Stimulated activated CD8-positive, alpha-beta memory T cell treated with anti-CD3 and anti-CD28 coated beads, Interleukin-15, amount 100 ng/mL, for 48 hours (primary cell): ENCODE results near the gene GALNT18.

ENCODE experiments used
- DNase-seq, 2 donors: peaks; one replicate each; pipeline ENCODE4 v3.0.0-alpha.2; 2020; ENCODE audit warnings: low read depth in 2 of 2

The GALNT18 gene

DNA sequence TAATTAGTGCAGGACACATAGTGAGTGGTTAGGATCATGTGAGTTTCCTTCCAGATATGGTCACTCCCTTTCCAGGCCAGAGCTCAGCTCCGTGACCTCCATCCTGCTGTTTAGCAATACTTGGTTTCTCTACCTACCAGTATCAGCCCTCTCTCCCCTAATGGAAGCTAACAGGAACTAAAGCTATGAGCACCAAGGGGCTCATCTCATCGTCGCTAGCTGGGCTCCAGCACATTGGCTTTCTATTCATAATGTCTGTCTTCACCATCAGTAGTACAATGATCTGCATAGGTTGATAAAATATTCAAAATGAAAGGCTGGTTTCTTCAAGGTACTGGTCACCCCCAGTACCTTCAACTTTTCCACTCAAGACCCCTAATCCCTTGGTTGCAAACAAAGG lies 2.4 kb upstream of the GALNT18 start:
- DNase-seq = no peak

DNA sequence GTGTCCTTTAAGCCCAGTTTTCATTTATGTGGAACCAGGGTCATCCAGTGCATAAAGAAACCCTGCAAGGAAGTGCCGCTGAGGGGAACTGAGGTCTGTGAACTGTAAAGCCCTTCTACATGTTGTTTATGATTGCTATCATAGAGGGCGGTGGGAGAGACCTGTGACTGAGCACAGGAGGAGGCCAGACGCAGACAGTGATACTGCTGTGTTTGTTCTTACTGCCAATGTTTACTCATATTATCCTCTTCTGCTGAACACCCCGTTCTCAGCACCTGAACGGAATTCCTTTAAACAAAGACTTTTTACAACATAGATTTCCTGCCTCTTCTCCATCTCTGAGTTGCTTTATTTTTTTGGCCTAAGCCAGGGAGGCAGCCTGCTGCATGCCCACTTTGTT lies 967 bp upstream of the GALNT18 start:
- DNase-seq = no peak

DNA sequence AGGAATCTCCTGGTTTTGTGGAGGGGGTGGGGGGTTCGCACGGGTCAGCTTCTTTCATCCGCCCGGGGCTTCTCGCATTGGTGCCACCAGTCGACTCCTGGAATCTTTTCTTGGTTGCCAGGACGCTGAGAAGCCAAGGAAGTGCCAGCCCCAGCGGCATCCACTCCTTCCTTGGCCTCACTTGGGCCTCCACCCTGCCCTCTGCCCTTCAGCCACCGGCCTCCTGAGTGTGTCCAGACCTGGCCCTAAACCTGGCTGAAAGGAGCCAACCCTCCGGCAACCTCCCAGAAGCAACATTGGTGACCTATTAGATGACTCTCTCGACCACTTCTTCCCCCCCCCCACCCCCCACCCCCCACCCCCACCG lies 518 bp upstream of the GALNT18 start:
- DNase-seq = no peak

DNA sequence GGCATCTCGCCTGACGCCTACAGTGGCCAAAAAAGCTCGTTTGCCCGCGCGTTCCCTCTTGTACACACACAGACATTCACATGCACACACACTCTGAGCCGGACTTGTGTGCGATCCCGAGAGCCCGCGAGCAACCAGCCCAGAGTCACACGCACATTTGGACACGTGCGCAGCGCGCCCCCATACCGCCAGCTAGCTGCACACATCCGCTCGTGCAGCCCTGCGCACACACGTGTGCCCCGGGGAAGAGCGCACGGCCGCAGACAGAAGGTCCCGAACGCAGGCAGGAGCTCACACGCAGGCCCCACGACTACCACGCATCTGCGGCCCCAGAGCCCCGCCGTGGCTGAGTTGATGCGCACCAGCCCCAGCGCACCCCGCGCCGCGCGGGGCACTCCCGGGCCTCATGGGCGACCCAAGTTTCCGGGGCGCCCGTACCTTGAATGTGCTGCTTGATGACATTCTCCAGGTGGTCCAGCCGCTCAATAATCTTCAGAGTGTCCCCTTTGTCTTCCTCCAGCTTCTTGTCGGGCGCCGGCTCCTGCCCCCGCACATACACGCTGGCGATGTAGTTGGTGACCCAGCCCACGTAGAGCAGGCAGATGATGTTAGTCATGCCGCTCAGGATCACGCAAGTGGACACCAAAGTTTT lies 758 bp downstream of the GALNT18 start:
- no peak for DNase-seq

DNA sequence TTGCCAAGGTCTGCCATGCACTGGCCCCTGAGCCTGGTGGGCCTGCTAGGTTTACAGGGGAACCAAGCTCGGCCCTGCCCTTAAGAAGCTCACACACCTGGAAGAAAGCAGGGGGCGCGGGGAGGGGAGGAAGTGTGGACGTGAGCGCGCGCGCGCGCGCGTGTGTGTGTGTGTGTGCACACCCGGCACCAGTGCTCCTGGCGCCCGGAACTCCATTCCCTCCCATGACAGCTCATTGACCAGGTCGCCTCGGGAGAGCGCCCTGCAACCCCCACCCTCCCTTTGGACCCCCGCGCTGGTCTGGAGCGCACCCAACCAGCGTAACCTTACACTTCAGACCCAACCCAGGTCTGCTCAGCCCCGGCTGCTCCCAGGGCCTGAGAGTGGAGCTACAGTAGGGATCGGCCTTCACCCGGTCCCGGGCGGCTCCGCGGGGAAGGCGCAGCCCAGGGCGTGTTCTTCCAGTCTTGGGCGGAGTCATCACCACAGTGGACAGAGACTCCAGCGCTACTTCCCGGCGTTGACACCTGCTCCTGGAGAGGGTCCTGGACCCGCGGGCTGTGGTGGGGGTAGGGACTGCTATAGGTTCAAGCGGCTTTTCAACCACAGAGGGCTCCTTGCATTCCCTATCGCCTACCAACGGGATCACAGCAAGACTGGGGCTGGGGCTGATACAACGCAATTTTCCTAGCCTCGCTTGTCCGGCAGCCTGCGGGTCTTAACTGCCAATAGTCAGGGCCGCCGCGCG lies 1.5 kb downstream of the GALNT18 start:
- no peak for DNase-seq

DNA sequence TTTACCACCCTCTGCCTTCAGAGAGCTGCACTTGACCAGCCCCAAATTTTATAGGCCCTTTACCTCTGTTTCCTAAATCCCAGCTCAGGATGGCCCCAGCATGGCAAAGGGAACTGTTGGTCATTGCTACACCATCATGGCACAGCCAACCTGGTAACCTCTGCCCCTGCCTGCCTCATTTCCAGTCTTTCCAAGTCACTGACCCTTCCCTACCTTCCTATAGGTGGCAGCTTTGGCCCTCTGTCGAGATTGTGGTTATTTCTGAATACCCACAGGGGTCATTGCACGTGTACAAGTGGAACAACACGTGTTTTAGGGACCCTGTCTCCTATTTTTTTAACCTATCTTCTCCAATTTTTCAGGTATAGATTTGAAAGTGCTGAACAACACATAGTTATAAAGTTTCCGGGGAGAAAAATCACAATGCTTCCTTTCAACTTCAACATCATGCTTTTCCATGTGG lies 2.8 kb downstream of the GALNT18 start:
- DNase-seq = no peak

DNA sequence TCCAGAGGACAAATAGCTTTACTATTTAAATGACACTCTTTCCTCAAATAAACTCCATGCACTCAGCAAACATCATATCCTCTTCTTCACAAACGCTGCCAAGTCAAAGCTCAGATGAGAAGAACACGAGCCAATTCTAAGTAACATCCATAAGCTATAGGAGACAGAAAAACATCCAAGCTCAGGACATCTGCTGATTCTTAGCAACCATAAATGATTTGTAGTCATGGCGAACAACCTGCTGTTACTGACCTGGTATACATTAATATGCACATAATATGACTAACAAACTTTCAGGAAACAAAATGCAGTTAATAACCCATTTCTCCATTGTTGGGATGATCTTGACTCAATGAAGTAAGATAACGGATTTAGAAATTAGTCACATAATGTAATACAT lies 6.7 kb downstream of the GALNT18 start:
- DNase-seq = no peak

DNA sequence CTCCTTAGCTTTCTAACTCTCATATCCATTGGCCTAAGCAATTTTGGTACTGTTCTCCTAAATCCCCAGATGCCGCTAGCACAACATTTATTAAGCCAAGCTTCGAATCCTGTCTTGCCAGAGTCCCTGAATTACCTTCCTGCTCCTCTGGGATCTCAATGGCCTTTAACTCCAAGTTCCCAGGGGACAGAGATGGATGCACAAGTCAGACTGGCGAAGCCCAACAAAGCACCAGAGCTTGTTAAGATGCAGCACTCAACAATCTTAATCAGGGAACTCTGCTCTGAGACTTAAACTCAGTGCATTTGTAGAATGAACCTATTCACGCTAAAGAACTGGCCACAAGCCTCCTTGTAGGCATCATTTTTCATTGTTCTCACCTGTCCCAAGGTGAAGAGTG lies 9.4 kb downstream of the GALNT18 start:
- no peak for DNase-seq

DNA sequence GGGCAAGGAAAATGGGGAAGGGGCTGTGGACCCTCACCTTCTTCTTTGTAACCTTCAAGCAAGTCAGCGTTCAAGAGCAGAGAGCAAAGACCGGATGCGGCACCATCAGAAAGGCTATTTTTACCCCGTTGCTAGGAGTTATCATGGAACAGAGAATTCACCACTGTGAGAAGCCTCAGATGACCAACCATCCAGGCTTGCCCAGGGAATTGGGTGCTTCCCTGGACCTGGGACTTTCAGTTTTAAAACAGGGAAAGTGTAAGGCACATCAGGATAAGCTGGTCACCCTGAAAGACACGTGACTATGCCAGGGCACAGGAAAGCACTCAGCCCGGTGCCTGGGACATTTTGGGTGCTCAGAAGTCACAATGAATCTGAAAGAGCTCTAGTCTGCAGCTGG lies 10.4 kb downstream of the GALNT18 start:
- DNase-seq = no peak

DNA sequence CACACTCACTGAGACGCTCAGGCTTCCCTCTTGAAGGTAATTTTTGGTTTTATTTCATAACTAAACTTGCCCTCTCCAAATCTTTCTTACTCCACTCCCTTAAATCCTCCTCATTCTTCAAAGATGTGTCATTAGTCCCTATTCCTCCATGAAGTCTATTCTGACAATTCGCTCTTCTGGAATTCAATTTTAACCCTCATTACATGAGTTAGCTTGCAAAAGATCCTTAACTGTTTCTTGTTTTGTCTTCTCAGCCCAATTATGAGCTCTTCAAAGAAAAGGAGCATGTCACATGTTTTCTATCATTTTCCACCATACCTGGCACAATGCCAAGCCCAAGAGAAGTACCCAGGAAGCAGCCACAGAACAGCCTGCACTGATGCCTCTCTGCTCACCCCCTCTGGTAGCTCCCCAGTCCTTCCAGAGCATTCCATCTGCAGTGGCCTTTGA lies 13.0 kb downstream of the GALNT18 start:
- DNase-seq = no peak

DNA sequence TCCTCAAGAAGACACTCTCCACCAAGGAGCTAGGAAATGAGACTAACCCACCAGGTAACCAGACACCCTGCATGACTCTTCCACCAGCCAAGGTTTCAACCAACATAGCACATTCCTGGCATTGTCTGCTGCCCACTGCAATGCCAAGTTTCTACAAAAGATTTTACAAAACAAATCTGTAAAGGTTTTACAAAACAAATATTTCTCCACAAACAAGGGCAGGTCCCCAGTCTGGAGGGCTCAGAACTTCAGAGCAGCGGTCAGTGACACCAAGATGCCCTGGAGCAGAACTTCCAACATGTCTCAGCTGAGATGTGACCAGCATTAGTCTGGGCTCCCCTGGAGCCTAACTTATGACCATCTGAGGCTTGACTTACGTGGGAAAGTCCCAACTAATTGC lies 14.0 kb downstream of the GALNT18 start:
- DNase-seq = no peak

DNA sequence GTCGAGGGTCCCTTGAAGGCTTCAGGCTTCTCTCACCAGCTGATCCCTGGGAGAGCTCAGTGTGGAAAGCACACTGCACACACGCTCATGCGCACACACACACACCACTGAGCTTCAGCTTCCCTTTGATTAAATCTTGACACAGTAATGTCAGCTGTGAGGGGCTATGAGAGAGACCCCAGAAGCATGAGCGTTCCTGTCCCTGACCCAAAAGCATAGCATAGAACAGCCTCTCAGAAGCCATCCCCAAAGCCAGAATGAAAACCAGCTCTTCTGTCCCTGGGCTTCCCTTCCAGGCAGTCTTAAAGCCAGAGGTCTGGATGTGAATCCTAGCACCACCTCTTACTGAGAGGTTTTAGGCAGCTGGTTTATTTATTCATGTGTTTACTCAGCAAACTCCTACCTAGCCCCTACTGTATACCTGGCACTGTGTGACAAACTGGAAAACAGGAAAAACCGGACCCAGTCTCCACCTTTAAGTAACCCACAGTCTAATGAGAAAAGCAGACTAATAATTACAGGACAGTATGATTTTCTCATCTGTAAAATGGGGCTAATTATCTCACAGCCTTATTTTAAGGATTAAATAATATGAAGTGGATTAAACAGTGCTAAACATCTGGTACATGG lies 15.9 kb downstream of the GALNT18 start:
- no peak for DNase-seq

DNA sequence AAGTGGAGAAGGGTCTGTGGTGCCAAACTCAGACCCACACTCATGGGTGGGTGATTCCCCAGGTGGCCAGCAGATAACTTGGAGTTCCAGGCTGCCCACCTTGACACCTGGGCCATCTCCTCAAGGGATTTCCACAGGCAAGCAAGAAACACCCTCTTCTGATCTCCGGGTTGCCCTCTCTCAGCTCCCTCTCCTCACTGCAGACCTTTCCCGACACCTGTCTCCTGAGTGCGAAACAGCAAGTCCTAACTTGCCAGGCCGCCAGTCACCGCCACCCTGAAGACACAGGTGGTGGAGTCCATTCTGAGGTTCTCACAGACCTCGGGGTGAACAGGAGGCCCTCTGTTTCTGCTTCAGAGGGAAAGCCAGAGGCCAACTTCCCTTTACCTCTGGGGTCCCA lies 16.6 kb downstream of the GALNT18 start:
- DNase-seq = no peak

DNA sequence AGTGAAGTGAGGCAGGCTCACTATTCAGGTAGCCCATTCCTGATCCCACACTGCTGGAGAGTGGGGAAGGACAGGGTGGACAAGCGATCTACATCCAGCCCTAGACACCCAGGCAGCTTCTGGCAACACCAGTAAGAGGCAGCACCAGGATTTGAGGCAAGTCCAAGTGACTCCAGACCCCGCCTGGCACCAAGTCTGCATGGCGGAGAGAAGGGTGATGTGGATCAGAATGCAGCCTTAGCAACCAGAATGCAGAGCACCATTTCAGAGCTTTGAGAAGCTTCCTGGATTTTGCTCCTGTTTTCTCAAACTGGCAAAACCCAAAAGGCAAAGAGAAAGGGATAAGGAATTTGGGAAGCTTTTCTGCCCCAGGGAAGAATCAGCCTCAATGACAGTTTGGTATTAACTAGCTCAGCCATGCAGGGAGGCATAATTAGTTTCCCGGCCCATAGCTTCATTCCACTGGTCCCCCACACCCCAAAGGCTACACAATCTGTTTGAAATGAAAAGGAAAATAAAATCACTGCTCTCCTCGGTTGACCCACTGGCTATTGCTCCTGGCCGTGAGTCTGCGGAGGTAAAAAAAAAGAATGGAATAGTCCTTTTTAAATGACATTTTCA lies 17.3 kb downstream of the GALNT18 start:
- no peak for DNase-seq

DNA sequence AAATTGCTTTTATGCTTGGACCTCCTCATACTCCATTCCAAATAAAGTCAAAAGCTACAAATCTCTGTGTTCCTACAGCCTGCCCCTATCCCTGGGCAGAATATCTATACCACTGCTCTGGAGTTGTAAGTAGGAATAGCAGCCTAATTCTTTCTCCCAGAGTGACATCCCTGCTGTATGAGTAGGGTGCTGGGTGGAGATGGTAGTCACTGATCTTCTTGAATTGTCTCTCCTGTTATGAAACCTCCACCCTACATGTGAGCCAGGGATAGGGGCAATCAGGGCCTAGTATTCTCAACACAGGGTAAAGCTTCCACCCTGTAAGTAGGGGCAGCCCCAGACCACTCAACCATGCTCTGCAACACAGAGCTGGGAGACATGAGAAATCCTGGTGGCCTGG lies 19.8 kb downstream of the GALNT18 start:
- DNase-seq = no peak

DNA sequence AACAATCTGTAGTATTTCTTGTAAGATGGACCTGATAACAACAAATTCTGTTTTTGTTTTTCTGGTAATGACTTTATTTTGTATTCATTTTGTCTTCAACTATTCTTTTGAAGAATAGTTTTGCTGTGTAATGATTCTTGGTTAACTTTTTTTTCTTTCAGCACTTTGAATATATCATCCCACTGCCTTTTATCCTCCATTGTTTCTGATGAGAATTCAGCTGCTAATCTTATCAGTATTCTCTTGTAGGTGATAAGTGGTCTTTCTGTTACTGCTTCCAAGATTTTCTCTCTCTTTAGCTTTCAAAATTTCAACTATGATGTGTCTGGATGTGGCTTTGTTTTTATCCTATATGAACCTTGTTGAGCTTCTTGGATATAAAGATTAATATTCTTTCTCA lies 21.5 kb downstream of the GALNT18 start:
- no peak for DNase-seq

DNA sequence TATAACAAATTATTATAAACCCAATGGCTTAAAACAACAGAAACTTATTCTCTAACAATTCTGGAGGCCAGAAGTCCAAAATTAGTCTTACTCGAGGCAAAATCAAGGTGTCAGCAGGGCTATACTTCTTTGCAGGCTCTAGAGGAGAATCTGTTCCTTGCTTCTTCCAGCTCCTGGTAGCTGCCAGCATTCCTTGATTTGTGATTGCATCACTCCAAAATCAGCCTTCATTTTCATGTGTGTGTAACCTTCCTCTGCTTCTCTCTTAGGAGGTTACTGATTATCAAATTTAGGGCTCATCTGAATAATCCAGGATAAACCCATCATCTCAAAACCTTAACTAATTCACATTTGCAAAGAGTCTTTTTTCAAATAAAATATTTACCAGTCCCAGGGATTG lies 23.6 kb downstream of the GALNT18 start:
- DNase-seq = no peak

DNA sequence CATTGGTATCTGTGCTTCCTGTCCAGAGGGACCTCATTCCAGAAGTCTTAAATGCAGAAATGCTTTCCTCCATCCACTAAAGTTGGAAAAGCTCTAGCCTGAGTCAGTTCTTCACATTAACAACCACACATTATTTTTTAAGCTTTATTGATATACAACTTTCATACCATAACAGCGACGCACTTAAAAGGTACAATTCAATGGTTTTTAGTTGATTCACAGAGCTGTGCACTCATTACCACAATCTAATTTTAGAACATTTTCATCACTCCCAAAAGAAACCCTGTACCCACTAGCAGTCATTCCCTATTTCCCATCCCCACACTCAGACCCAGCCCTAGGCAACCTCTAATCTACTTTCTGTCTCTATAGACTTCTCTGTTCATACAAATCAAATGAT lies 27.6 kb downstream of the GALNT18 start:
- no peak for DNase-seq

DNA sequence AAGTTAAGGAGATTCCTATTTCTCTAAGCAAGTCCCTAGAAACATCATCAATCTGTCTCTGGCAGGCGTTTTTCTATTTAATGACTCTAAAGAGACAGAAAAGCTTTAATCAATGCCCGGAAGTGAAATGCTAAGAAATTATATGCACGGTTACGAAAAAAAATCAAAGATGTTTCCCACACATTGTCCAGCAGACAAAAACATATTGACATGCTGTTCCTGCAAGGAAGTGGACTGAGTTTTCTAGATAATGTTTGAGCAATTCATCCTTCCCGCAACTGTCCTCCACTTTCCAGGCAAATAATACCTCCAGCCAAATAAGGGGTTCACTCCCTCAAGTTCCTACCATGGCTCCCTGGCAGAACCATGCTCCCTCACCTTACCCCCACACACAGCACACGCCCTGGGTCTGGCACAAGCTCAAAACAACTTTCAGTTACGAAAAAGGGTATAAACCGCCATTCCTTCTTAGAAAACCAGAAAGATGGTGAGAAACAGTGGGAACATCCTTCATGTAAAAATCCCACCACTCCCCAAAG lies 29.6 kb downstream of the GALNT18 start:
- no peak for DNase-seq

DNA sequence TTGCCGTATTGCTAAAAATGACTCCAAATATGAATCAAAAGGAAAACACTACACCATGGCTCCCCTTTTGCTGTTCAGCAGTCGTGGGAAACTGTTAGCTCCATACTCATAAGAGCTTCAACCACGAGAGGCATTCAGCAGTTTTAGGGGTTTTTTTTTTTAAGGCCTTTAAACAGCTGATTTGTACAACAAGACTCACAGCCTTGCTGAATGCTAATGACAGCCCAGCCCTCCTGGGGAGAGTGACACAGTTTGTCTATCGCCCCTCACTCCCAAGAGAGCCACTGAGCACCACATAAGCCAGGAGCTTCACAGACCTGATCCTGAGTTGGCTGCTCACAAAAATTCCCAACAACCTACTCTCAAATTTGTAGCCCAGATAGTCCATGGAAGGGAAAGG lies 32.4 kb downstream of the GALNT18 start:
- no peak for DNase-seq

DNA sequence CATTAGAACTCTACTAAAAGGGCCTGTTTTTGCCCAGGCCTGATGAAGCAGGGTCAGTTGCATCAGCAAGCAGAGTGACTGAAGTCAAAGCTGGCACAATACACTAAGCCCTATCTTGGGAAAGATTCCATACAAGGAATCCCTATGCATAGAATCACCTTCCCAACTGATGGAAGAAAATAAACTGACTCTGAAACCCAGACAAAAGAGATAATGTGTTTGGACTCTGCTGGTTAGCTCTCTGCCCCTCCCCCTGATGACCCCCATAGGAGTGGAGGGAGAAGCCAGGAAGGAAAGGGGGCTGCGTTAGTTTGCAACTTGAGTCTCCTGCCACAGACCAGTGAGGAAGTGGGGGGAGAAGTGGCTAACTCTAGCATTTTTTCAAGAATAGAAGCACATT lies 32.9 kb downstream of the GALNT18 start:
- DNase-seq = no peak

DNA sequence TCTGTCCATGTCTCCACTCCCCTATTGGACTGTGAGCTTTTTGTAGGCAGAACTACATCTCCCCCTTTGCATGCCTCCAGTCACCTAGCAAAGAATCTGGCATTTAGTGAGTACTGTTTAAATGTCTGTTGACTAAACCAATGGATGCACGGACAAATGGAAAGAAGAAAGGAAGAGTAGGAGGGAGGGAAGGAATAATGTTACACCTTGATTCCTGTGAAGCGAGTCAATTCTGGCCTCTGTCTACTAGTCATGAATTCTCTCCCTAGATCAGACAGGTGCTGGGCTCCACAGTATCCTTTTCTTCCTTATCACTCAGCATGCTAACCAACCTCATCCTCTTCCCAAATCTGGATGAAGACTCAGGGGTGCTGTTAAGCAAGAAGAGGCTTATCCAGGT lies 33.6 kb downstream of the GALNT18 start:
- DNase-seq = no peak
